HG02973 (cell line): Measurements from ENCODE around the gene ZNF835.
"Not testable (repeated sequence)": the region's sequence is repeated elsewhere in the genome, so short reads cannot be mapped to it uniquely, and the experiment has no call there.

ENCODE experiments used
- ATAC-seq: cut with Tn5 transposase; IDR thresholded peaks from one replicate; pipeline ENCODE4 v1.9.1; 2021; ENCODE audit warnings: moderate library complexity; ENCODE audit not compliant: unreplicated experiment

ZNF835 gene

GRCh38 chr19:56671613-56671994 is at the start of gene ZNF835:
ZNF835 (minus strand) TSS chr19:56671757; CDS start chr19:56665198, 6,559 bp downstream.
- ATAC-seq, result no peak

- no peak for ATAC-seq
Observed at GRCh38 chr19:56720281-56720680, 48.7 kb upstream of the ZNF835 start.

- ATAC-seq, result no peak
Observed at GRCh38 chr19:56718231-56718630, 46.7 kb upstream of the ZNF835 start.

GRCh38 chr19:56712611-56713276 is 41.2 kb upstream of the ZNF835 start:
- ATAC-seq, result no peak

GRCh38 chr19:56710437-56710836 is 38.9 kb upstream of the ZNF835 start:
- ATAC-seq, result no peak

GRCh38 chr19:56707821-56708220 is 36.3 kb upstream of the ZNF835 start:
- ATAC-seq, result no peak

GRCh38 chr19:56705939-56706338 is 34.4 kb upstream of the ZNF835 start:
- no peak for ATAC-seq

GRCh38 chr19:56701895-56702294 is 30.3 kb upstream of the ZNF835 start:
- ATAC-seq, result no peak

- ATAC-seq, result no peak
Observed at GRCh38 chr19:56699552-56699951, 28.0 kb upstream of the ZNF835 start.

- no peak for ATAC-seq
Observed at GRCh38 chr19:56692206-56692895, 20.8 kb upstream of the ZNF835 start.

- ATAC-seq, result no peak
Observed at GRCh38 chr19:56690670-56691069, 19.1 kb upstream of the ZNF835 start.

GRCh38 chr19:56689198-56689597 is 17.6 kb upstream of the ZNF835 start:
- no peak for ATAC-seq

- no peak for ATAC-seq
Observed at GRCh38 chr19:56687031-56687430, 15.5 kb upstream of the ZNF835 start.

- no peak for ATAC-seq
Observed at GRCh38 chr19:56683116-56683515, 11.6 kb upstream of the ZNF835 start.

GRCh38 chr19:56681702-56682101 is 10.1 kb upstream of the ZNF835 start:
- no peak for ATAC-seq

- no peak for ATAC-seq
Observed at GRCh38 chr19:56678205-56678604, 6.6 kb upstream of the ZNF835 start.

GRCh38 chr19:56672610-56673009 is 1.1 kb upstream of the ZNF835 start:
- not testable (repeated sequence) for ATAC-seq

- ATAC-seq, result no peak
Observed at GRCh38 chr19:56670961-56671612, 470 bp downstream of the ZNF835 start.

- ATAC-seq, result no peak
Observed at GRCh38 chr19:56670401-56670960, 1.1 kb downstream of the ZNF835 start.

GRCh38 chr19:56668676-56669075 is 2.9 kb downstream of the ZNF835 start:
- ATAC-seq, result no peak

GRCh38 chr19:56667311-56667870 is 4.2 kb downstream of the ZNF835 start:
- no peak for ATAC-seq
